ENCODE data around the gene PCGF6.

PCGF6 gene

DNA sequence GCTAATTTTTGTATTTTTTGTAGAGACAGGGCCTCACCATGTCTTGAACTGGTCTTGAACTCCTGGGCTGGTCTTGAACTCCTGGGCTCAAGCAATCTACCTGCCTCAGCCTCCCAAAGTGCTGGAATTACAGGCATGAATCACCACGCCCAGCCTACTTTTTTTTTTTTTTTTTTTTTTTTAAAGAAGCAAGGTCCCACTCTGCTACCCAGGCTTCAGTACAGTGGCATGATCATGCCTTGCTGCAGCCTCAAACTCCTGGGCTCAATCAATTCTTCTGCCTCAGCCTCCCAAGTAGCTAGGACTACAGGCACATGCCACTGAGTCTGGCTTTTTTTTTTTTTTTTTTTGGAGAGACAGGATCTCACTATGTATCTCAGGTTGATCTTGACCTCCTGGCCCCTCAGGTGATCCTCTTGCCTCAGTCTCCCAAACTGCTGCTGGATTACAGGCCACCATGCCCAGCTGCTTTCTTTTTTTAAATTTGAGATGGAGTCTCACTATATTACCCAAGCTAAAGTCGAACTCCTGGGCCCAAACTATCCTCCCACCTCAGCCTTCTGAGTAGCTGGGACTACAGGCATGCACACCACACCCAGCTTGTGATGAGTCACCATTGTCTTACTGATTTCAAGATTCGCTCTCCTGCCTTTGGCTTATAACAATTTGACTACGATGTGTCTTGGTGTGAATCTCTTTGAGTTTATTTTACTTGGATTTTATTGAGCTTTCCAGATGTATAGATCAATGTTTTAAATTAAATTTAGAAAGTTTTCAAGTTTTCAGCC lies 96.2 kb downstream of the PCGF6 start:
- Histone ChIP-seq H3K36me3 (ENCODE audit: insufficient read depth, low read length) (no peaks in the 10 kb centered on the region), H3K27ac (ENCODE audit: low read depth, low read length) (no peak overlapping the region), H3K27me3 (ENCODE audit: control insufficient read depth in 1 of 2, insufficient read depth in 2 of 2, low read length in 2 of 2) (no peaks in the 10 kb centered on the region), H3K9me3 (ENCODE audit: low read length) (no peaks in the 10 kb centered on the region), H3K4me3 (ENCODE audit: low read depth in 1 of 2, low read length in 2 of 2) (no peak overlapping the region), H3K4me1 (ENCODE audit: insufficient read depth, low read length) (no peaks in the 10 kb centered on the region), H3K9ac (ENCODE audit: low read length) (no peak overlapping the region)

GRCh38 chr10:103254113-103254512 lies 96.8 kb downstream of the PCGF6 start:
- no peak overlapping the region for H3K9ac ChIP-seq (ENCODE audit: low read length)
- no peaks in the 10 kb centered on the region for H3K4me1 ChIP-seq (ENCODE audit: insufficient read depth, low read length)
- H3K36me3 ChIP-seq (ENCODE audit: insufficient read depth, low read length): no peaks in the 10 kb centered on the region
- H3K4me3 ChIP-seq (ENCODE audit: low read depth in 1 of 2, low read length in 2 of 2): no peak overlapping the region
- no peaks in the 10 kb centered on the region for H3K9me3 ChIP-seq (ENCODE audit: low read length)
- no peak overlapping the region for H3K27ac ChIP-seq (ENCODE audit: low read depth, low read length)
- no peaks in the 10 kb centered on the region for H3K27me3 ChIP-seq (ENCODE audit: control insufficient read depth in 1 of 2, insufficient read depth in 2 of 2, low read length in 2 of 2)
